Astrocyte (in vitro differentiated cells and primary cell): Measurements from ENCODE around the gene CRACR2A.

ENCODE experiments used
- CTCF ChIP-seq: IDR thresholded peaks from 2 replicates; pipeline ENCODE4 v1.5.1; 2011; ENCODE audit warnings: low read depth, mild to moderate bottlenecking, inconsistent platforms, low read length, moderate library complexity; ENCODE audit not compliant: insufficient read depth
- EZH2 ChIP-seq: IDR thresholded peaks from 2 replicates; pipeline ENCODE4 v1.6.1; 2012; ENCODE audit warnings: mild to moderate bottlenecking, low read length, inconsistent platforms; ENCODE audit not compliant: insufficient read depth

- TF ChIP-seq CTCF (no peak), EZH2 (no peak)
Measured at GRCh38 chr12:3684449-3685051, 68.4 kb downstream of the CRACR2A start.
